Skin epidermis (tissue), 12 donors: ENCODE data around the gene ELOA.

Experiments used
- H3K27ac ChIP-seq, 21 experiments: fragments of 200-600 bp; sonication (generic) in 11 of 21; one replicate each; pipeline ENCODE4 v1.5.0; 2020; ENCODE audit warnings: mild to moderate bottlenecking in 3 of 21, inconsistent platforms in 2 of 21, moderate library complexity in 2 of 21
- H3K4me3 ChIP-seq, 7 experiments: fragments of 200-600 bp; sonication (generic) in 2 of 7; one replicate each; pipeline ENCODE4 v1.5.0; 2020; ENCODE audit warnings: inconsistent platforms in 2 of 7, mild to moderate bottlenecking in 2 of 7, moderate library complexity in 1 of 7

The ELOA gene, protein sequence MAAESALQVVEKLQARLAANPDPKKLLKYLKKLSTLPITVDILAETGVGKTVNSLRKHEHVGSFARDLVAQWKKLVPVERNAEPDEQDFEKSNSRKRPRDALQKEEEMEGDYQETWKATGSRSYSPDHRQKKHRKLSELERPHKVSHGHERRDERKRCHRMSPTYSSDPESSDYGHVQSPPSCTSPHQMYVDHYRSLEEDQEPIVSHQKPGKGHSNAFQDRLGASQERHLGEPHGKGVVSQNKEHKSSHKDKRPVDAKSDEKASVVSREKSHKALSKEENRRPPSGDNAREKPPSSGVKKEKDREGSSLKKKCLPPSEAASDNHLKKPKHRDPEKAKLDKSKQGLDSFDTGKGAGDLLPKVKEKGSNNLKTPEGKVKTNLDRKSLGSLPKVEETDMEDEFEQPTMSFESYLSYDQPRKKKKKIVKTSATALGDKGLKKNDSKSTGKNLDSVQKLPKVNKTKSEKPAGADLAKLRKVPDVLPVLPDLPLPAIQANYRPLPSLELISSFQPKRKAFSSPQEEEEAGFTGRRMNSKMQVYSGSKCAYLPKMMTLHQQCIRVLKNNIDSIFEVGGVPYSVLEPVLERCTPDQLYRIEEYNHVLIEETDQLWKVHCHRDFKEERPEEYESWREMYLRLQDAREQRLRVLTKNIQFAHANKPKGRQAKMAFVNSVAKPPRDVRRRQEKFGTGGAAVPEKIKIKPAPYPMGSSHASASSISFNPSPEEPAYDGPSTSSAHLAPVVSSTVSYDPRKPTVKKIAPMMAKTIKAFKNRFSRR

DNA sequence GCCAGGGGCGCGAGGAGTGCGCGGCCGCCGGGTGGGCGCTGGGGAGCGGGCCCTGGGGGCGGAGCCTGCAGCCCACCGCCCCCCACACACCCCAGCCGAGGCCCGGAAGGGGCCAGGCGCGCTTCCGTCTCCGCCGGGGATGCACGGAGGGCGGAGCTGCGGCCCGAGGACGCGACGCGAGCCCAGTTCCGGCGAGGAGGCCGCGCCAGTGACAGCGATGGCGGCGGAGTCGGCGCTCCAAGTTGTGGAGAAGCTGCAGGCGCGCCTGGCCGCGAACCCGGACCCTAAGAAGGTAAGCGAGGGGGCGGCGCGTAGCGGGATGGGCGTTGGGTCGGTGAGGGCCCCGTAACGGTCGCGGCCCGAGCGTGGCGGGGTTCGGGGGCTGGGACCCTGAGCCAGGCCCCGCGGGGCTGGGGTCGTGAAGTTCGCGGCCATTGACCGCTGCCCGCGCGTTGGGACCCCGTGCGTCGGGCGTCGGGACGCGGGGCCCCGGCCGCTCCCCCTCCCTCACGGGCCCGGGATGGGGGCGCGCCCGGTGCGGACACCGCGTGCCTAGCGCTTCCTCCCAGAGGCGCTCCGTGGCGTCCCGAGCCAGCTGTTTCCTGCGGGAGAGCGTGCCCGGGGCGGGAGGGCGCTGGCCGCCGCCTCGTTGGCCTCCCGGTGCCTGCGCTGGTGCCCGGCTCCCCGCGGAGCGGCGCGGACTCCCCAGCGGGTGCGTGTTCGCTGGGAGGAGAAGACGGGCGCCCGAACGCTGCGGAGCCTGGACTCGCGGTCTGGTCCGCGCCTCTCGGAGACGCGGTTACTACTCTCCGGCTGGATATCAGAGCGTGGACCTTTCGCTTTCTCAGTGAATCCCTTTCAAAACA lies at the start of gene ELOA:
TSS of gene ELOA (plus strand) at position 185 of the 866 bp plus-strand sequence. CDS start at position 218, 33 bp downstream.
- peak within 1 kb of the TSS; percentile 74 to 98 (median 95) for H3K27ac ChIP-seq
- peak within 1 kb of the TSS; percentile 83 to 100 (median 99) for H3K4me3 ChIP-seq

DNA sequence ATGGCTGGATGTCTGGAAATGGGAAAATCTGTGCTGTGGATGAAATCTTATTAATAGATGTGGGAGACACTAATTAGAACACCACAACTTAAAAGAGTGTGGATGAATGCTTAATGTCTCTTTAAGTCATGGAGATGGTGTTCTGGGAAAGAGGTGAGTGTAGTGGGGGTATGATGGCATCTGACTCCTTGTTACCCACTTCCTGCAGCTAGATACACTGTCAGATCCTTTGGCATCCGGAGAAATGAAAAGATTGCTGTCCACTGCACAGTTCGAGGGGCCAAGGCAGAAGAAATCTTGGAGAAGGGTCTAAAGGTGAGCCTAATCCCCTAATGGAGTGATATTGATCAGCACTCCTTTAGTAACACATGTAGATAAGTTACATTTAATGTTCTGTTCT lies 49.7 kb upstream of the ELOA start:
- Histone ChIP-seq H3K4me3 (peak overlapping the region in 3 of 7 experiments; percentile 63 to 85 (median 82)), H3K27ac (peak overlapping the region in 1 of 21 experiments; percentile 96)

DNA sequence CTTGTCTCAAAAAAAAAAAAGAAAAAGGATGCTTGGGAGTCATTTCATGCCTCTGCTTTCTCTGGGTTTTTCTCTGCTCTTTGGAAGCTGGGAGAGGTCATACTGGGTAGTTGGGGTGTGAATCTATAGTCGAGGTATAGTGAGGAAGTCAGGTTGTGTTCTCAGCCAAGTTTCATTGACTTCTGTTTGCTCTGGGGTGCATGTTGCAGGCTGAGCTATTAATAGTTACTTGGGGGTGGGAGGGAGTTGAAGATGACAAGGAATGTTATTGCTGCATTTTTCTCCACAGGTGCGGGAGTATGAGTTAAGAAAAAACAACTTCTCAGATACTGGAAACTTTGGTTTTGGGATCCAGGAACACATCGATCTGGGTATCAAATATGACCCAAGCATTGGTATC lies 48.9 kb upstream of the ELOA start:
- Histone ChIP-seq H3K4me3 (no peak overlapping the region), H3K27ac (no peak overlapping the region)

DNA sequence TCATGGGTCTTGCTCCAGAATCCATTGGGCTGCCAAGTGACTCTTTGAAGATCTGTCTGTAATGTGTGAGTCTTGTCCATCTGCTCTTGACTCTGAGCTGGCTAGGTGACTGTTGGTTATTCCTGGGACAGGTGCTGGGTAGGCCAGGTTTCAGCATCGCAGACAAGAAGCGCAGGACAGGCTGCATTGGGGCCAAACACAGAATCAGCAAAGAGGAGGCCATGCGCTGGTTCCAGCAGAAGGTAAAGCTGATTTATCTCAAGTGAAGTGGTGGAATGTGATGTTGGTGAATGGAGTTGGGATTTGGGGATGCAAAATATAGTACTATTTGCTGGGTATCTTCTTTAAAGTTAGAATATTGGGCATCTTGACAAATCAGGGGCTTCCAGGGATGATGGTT lies 47.6 kb upstream of the ELOA start:
- Histone ChIP-seq H3K27ac (no peak overlapping the region), H3K4me3 (no peak overlapping the region)

DNA sequence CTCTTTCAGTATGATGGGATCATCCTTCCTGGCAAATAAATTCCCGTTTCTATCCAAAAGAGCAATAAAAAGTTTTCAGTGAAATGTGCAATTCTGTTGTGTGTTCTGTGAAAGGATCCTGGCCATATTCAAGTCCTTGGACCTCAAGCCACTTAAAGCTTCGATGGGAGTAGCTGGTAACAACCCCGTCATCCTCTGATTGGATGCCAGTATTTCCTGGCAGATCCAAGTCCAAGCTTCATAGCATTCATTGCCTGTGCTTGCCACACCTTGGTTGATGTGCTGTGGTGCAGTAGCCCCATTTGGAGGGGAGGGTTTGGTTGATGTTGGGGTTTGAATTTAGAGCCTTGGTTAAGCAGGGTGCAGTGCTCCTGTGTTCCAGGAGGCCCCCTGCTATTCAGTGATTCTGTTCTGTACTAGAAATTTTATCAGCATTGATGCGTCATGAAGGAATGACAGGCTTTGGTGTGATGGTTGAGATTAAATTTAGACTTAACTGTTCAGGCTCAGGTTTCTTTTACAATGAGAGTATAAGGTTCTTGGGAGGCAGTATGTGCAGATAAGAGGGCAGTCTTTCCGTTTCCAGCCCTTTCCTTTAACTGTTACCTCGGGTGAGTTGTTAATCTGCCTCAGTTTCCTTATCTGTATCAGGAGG lies 46.8 kb upstream of the ELOA start:
- Histone ChIP-seq H3K27ac (no peak overlapping the region), H3K4me3 (no peak overlapping the region)

DNA sequence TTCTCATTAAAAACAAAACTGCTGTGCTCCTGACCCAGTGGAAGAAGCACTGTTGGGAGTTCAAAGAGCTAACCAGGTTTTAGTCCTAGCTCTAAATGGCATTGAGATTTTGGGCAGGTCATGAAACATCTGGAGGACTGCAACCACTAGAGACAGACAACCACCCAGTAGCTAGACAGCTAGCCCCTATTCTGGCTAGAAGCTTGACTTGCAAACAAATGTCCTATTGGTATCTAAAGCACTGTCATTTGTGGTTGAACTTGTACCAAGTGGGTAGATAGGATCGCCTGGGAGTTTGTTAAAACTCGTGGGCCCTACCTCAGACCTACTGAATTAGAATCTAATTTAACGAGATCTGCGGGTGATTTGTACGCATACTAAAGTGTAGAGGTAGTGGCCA lies 44.8 kb upstream of the ELOA start:
- no peak overlapping the region for H3K4me3 ChIP-seq
- no peak overlapping the region for H3K27ac ChIP-seq

DNA sequence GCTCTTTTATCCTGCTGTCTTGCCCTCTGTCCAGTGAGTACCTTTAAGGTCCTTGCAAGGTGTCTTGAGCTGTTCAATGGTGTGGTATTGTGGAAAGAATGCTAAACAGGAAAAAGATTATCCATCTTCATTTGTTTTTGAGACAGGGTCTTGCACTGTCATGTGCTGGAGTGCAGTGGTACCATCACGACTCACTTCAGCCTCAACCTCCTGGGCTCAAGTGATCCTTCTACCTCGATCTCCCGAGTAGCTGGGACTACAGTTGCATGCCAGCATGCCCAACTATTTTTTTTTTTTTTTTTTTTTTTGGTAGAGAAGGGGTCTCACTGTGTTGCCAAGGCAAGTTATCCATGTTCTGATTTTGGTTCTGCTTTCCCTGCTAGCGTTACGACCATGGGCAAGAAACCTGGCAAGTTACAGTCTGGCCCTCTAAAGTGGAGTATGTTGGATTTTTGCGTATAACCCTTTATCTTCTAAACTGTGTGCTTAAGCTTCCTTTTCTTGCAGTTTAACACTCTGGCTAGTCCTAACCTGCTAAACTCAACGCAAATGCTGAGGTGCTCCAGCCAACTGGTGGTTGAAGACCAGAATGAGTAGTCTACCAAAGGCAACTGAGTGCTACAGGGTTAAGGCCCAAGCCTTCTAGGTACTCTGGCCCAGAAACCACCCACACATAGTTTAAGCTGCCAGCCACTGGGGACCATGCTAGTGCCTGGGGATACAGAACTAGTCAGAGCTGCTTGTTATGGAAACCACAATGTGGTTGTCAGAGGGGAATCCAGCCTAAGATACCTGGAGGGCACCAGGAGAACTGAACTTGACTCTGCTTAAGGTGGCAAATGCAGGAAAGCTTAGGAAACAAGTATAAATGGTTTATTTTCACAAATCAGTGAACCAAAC lies 43.7 kb upstream of the ELOA start:
- Histone ChIP-seq H3K4me3 (no peak overlapping the region), H3K27ac (no peak overlapping the region)

DNA sequence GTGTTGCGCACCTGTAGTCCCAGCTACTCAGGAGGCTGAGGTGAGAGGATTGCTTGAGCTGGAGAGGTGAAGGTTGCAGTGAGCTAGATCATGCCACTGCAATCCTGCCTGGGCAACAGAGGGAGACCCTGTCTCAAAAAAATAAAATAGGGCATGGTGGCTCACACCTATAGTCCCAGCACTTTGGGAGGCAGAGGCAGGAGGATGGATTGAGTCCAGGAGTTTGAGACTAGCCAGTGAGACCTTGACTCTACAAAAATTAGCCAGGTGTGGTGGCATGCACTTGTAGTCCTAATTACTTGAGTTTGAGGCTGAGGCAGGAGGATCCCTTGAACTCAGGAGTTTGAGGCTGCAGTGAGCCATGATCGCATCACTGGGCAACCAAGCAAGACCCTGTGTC lies 42.0 kb upstream of the ELOA start:
- Histone ChIP-seq H3K27ac (no peak overlapping the region), H3K4me3 (no peak overlapping the region)

DNA sequence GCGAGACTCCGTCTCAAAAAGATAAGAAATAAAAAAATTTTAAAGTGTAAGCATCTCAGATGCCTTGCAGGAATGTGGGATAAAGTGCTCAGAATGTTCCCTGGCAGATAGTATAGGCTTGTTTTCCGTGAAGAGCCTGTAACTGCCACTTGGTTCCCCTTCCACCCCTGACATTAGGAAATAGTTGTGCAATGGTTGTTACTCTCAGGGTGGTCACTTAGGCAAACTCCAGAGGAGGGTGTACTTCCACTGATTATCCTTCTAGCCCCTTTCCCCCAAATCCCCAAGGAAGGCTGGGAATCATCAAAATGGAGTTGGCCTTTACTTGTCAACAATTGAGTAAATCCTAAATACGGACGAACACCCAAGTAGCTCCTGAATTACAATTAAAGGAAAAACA lies 41.3 kb upstream of the ELOA start:
- no peak overlapping the region for H3K27ac ChIP-seq
- H3K4me3 ChIP-seq = no peak overlapping the region

DNA sequence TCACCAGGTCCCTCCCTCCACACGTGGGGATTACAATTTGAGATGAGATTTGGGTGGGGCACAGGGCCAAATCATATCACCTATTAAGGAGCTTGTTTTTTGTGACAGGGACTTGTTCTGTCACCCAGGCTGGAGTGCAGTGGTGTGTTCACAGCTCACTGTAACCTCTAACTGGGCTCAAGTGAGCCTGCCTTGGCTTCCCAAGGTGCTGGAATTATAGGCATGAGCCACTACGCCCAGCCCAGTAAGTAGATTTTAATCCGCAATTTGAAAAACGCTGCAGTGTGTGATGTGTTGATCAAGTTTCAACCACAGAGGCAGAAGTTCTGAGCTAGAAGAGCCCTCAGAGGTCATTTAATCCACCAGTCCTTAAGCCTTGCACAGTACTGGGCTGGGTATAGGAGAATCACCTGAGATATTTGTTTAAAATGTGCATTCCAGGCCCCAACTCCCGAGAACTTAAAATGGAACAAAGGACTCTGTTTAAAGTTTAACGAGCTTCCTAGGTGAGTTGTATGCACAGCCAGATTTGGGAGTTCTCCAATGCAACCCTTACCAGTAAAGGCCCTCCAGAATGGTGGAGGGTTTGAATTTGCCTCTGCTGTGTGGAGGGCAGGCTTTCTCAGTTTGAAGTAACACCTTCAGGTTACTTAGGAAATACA lies 38.3 kb upstream of the ELOA start:
- Histone ChIP-seq H3K4me3 (no peak overlapping the region), H3K27ac (no peak overlapping the region)

DNA sequence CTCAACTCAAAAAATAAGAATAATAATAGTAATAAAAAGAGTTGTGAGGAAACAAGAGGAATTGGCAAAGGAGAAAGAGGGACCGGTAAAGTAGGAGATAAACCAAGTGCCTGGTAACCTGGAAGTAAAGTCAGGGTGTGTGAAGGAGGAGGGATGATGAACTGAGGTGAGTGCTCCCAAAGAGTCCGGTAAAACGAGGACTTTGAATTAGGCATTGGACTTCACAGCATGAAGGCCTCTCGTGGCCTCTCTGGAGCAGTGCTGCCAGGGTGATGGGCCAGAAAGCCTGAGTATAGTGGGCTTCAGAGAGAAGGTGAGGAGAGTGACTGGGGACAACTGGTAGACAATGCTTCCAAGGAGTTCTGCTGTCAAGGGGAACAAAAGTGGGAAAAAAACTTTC lies 34.0 kb upstream of the ELOA start:
- H3K4me3 ChIP-seq = no peak overlapping the region
- H3K27ac ChIP-seq = no peak overlapping the region

DNA sequence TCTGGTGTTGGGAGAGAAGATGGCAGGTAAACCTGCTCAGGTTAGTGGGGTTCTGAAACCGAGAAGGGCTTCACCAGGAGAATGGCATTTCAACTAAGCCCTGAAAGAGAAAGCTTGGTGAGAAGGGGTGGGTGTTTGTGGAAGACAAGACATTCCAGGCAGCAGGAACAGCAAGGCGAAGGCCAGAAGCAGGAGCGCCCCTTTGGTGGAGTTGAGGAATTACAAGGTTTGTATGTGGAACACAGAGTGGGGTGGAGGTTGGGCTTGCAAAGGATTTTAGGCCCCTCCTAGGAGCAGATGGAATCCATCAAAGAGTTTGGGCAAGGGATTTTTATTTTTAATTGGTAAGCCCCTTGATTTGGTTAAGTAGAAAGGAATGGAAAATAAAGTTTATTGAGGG lies 24.8 kb upstream of the ELOA start:
- no peak overlapping the region for H3K4me3 ChIP-seq
- H3K27ac ChIP-seq = no peak overlapping the region

DNA sequence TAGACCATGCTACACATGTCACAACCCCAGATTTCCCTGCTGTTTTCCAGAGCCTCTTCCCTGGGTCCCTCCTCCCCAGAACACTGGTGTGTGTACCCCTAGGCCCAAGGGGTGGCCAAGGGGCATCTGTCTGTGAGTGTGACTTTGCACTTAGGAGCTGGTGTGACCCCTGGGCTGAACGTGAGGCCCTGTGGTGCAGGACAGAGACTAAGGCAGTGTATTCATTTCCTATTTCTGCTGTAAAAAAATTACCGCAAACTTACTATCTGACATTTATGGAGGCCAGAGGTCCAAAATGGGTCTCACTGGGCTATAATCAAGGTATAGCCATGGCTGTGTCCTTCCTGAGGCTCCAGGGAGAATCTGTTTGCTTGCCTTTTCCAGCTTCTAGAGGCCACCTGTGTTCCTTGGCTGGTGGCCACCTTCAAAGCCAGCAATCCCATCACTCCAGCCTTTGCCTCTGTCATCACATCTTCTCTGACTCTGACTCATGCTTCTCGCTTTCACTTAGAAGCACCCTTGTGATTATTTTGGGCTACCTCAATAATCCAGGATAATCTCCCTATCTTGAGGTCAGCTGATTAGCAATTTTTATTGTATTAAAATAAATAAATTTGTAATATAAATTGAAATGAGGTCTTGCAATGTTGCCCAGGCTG lies 24.0 kb upstream of the ELOA start:
- H3K27ac ChIP-seq = no peak overlapping the region
- H3K4me3 ChIP-seq = no peak overlapping the region

DNA sequence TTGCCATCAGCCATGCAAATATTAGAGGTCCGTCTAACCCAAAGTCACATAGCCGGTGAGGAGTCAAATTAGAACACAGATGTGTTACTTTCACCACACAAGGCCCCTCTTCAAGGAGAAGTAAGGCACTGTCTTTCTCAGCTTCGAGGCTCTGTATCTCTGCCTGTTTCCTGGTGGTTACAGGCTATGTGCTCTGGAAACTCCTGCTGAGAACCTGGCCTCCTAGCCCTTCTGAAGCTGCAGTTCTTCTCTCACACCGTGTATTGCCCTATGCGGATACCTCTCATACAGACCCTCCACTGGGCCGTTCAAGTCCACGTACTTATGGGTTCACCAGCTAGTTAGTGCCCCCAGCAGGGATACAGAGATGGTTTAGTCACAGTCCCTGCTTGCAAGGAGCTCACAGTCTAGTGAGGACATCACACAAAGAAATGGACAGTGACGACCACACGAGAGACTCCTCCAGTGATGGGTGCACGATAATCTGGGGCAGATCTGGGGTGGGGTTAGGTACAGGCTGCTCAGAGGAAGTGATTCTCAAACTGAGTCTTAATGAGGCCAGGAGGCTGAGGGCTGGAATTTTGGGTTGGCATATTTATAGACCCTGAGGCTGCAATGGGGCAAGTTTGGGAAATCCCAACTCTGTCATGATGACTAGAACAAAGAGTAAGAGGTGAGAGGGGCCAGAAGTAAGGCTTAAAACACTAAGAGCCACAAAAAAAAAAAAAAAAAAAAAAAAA lies 22.8 kb upstream of the ELOA start:
- H3K4me3 ChIP-seq = no peak overlapping the region
- peak overlapping the region in 1 of 21 experiments; percentile 24 for H3K27ac ChIP-seq

DNA sequence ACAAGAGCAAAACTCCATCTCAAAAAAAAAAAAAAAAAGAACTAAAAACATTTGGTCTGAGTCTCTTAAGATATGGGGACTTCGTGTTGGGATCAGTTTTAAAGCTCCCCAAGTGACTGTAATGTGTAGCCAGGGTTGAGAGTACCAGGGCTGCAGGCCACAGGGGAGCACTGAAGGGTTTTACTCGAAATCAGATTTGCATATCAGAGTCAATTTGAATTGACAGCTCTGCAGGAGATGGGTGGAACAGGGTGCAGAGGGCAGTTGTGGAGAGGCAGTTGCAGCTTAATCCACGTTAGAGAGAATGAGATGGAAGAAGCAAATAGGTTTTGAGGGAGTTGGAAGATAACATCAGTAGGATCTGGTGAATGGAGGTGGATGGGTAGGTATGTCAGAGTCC lies 20.6 kb upstream of the ELOA start:
- no peak overlapping the region for H3K27ac ChIP-seq
- no peak overlapping the region for H3K4me3 ChIP-seq

DNA sequence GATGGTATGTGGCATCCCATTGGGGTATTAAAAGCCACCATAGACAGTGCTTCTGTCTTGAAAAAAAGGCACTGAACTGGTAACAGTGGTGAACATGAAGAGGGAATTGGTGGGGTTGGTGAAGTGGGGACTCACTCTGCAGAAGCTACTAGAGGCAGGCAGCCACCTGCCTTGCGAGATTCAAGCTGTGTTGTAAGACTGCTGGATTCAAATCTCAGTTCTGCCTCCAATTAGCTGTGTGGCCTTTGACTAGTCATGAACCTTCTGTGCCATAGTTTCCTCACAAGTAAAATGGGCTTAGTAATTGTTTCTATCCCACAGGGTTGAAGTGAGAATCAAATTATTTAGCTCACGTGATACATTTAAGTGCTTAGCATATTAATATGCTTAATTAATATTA lies 16.6 kb upstream of the ELOA start:
- peak overlapping the region in 2 of 21 experiments; percentile 26 to 65 for H3K27ac ChIP-seq

DNA sequence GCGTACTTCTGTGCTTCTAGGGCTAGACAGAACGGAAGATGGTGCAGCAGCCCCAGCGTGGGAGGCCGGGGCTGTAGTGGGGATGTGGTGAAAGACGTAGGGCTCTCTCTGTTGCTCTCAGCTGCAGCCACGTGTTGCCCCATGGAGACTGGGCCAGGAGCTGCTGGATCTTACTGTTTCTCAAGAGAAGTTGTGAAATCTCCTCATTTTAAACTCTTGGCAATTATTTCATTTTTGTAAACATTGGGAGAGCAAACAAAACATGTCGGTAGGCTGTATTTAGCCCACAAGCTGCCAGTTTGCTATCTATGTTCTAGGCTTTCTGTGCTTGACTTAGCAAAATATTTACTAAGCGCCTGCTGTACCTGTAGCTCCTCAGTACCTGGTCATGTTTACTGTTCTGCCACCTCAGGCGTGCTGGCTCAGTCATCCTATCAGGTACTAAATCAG lies 15.9 kb upstream of the ELOA start:
- Histone ChIP-seq H3K27ac (peak overlapping the region in 7 of 21 experiments; percentile 26 to 65 (median 43)), H3K4me3 (no peak overlapping the region)

More for the DNA sequence above, 16.6 kb upstream of the ELOA start:
- H3K4me3 ChIP-seq = no peak overlapping the region
